K562 (cell line): Measurements from ENCODE around the gene TRIM45. TPM values are rescaled to one million over a fixed set of nuclear protein-coding genes. Genes with fewer than 3 reads are reported as not detected.

Experiments used
- ARID1B ChIP-seq: fragments of 450-650 bp; IDR thresholded peaks from 2 replicates; pipeline ENCODE4 v1.6.1; 2016; ENCODE audit warnings: antibody characterized with exemption, mild to moderate bottlenecking, inconsistent platforms
- CBFA2T2 ChIP-seq: fragments of 450-650 bp; conservative IDR thresholded peaks from 2 replicates; pipeline ENCODE4 v1.6.1; 2017; ENCODE audit warnings: mild to moderate bottlenecking
- CSDE1 ChIP-seq, 2 experiments: fragments of 450-650 bp; IDR thresholded peaks; 2 replicates each; pipeline ENCODE4 v1.6.1; 2016; ENCODE audit warnings: mild to moderate bottlenecking in 1 of 2
- FIP1L1 ChIP-seq: fragments of 200-400 bp; formaldehyde crosslinking; IDR thresholded peaks from 2 replicates; pipeline ENCODE4 v1.6.1; 2018; ENCODE audit warnings: mild to moderate bottlenecking, low read depth, low read length; ENCODE audit not compliant: poor library complexity, severe bottlenecking
- FOXK2 ChIP-seq, 2 experiments: fragments of 450-650 bp; IDR thresholded peaks in 1 of 2; conservative IDR thresholded peaks in 1 of 2; 2 replicates each; pipeline ENCODE4 v1.6.1; 2016; ENCODE audit warnings: low read depth in 2 of 2, mild to moderate bottlenecking in 1 of 2
- KHSRP ChIP-seq: fragments of 450-650 bp; IDR thresholded peaks from 2 replicates; pipeline ENCODE4 v1.6.1; 2017
- LCOR ChIP-seq: sonication (generic); formaldehyde crosslinking; IDR thresholded peaks from 2 replicates; pipeline ENCODE4 v1.8.0; 2022; ENCODE audit warnings: mild to moderate bottlenecking, missing genetic modification reagents
- MAFF ChIP-seq: IDR thresholded peaks from 2 replicates; pipeline ENCODE4 v1.6.1; 2012; ENCODE audit warnings: low read length, improper control_type of control experiment
- MECOM ChIP-seq: fragments of 250-450 bp; sonication (Bioruptor Pico); IDR thresholded peaks from 2 replicates; pipeline ENCODE4 v1.8.0; 2022; ENCODE audit warnings: inconsistent platforms
- MLLT1 ChIP-seq, 2 experiments: fragments of 450-650 bp; IDR thresholded peaks; 2 replicates each; pipeline ENCODE4 v1.6.1; 2016
- NR4A1 ChIP-seq, 2 experiments: fragments of 250-450 bp in 1 of 2; fragments of 450-650 bp in 1 of 2; sonication (Bioruptor Pico) in 1 of 2; IDR thresholded peaks; 2 replicates each; pipeline versions ENCODE4 v1.4.0 to v1.6.1; 2016 to 2020; ENCODE audit warnings: mild to moderate bottlenecking in 2 of 2, missing compliant biosample characterization in 1 of 2, missing genetic modification characterization in 1 of 2, moderate library complexity in 1 of 2
- OTX1 ChIP-seq: fragments of 450-650 bp; formaldehyde crosslinking; IDR thresholded peaks from 2 replicates; pipeline ENCODE4 v1.4.0; 2022; ENCODE audit warnings: mild to moderate bottlenecking
- RREB1 ChIP-seq: fragments of 250-450 bp; sonication (Bioruptor Pico); IDR thresholded peaks from 2 replicates; pipeline ENCODE4 v1.4.0; 2020
- SP2 ChIP-seq: IDR thresholded peaks from 2 replicates; pipeline ENCODE4 v1.6.1; 2011; ENCODE audit warnings: mild to moderate bottlenecking, low read depth, low read length, moderate library complexity; ENCODE audit not compliant: poor library complexity, severe bottlenecking; ENCODE audit errors: extremely low read depth
- ZNF24 ChIP-seq: fragments of 450-650 bp; IDR thresholded peaks from 2 replicates; pipeline ENCODE4 v1.6.1; 2016
- ZNF445 ChIP-seq: fragments of 250-450 bp; sonication (Bioruptor Pico); IDR thresholded peaks from 2 replicates; pipeline ENCODE4 v1.4.0; 2020; ENCODE audit warnings: low read depth, mild to moderate bottlenecking, moderate library complexity
- ZNF551 ChIP-seq: fragments of 250-450 bp; sonication (Bioruptor Pico); IDR thresholded peaks from 2 replicates; pipeline ENCODE4 v1.5.0; 2021; ENCODE audit warnings: mild to moderate bottlenecking, moderate library complexity
- polyA plus RNA-seq, 8 experiments: library from polyadenylated mRNA; depleted of rRNA in 4 of 8; stranded (reverse) in 5 of 8; unstranded in 3 of 8; fragments of >200 nt; fragmentation: Nextera tagmentation in 2 of 8; fragmentation: Illumina TruSeq in 1 of 8; extraction: Ambion mirVana in 2 of 8; extraction: Trizol in 1 of 8; gene quantifications; 2 replicates each; pipeline versions ENCODE4 v1.2.1 to v1.2.3, GENCODE V29; 2011 to 2014; ENCODE audit warnings: inconsistent platforms in 1 of 8, missing spikeins in 1 of 8
- total RNA-seq, 7 experiments: library from RNA; depleted of rRNA in 6 of 7; stranded (reverse); fragments of >200 nt in 6 of 7; fragmentation: Illumina TruSeq in 2 of 7; extraction: Trizol in 2 of 7; gene quantifications; 2 replicates each; pipeline versions ENCODE4 v1.2.1 to v1.2.3, GENCODE V29; 2011 to 2021; ENCODE audit warnings: low replicate concordance in 1 of 7
- TF ChIP-seq, protein P1 (sequence below): sonication (generic); formaldehyde crosslinking; IDR thresholded peaks from 2 replicates; pipeline ENCODE4 v1.8.1; 2023; ENCODE audit warnings: mild to moderate bottlenecking, missing genetic modification reagents
- TF ChIP-seq, protein P2 (sequence below): fragments of 450-650 bp; IDR thresholded peaks from 2 replicates; pipeline ENCODE4 v1.6.1; 2017; ENCODE audit warnings: antibody characterized with exemption

The TRIM45 gene
- total and polyA plus RNA-seq, 9 of the 15 experiments (the other 6 are each of a cell fraction or from before 2014, with no cell fraction given), result 1.9 to 6.2 (median 3.6) TPM

- TF ChIP-seq MLLT1 (IDR thresholded peaks at IDR 0.05), result no peak
- no peak for TF ChIP-seq SP2
- TF ChIP-seq CBFA2T2, result peak; percentile 25; the same call in 1 of the 2 replicates
- TF ChIP-seq OTX1, result no peak
- TF ChIP-seq RREB1 (CRISPR knock-in tag), result no peak
- no peak for TF ChIP-seq LCOR (CRISPR knock-in tag)
- peak; percentile 61; the same call in 1 of the 2 replicates for TF ChIP-seq ARID1B
- TF ChIP-seq KHSRP, result no peak
- no peak for TF ChIP-seq ZNF551 (CRISPR knock-in tag)
- no peak for TF ChIP-seq ZNF445 (CRISPR knock-in tag)
- TF ChIP-seq, protein P1, sequence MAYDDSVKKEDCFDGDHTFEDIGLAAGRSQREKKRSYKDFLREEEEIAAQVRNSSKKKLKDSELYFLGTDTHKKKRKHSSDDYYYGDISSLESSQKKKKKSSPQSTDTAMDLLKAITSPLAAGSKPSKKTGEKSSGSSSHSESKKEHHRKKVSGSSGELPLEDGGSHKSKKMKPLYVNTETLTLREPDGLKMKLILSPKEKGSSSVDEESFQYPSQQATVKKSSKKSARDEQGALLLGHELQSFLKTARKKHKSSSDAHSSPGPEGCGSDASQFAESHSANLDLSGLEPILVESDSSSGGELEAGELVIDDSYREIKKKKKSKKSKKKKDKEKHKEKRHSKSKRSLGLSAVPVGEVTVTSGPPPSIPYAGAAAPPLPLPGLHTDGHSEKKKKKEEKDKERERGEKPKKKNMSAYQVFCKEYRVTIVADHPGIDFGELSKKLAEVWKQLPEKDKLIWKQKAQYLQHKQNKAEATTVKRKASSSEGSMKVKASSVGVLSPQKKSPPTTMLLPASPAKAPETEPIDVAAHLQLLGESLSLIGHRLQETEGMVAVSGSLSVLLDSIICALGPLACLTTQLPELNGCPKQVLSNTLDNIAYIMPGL (CRISPR knock-in tag), result no peak
- peak; percentile 54; the same call in 1 of the 2 replicates for TF ChIP-seq MAFF
- no peak for TF ChIP-seq CSDE1 (IDR thresholded peaks at IDR 0.05)
- TF ChIP-seq ZNF24, result no peak
- TF ChIP-seq FOXK2 (conservative IDR thresholded peaks at IDR 0.05 in 1 of 2, IDR thresholded peaks at IDR 0.05 in 1 of 2; ENCODE audit: low read depth in 2 of 2), result no peak
- no peak for TF ChIP-seq NR4A1 (CRISPR knock-in tag; IDR thresholded peaks at IDR 0.05)
- TF ChIP-seq NR4A1 (tag; IDR thresholded peaks at IDR 0.05), result no peak
- no peak for TF ChIP-seq FIP1L1
- no peak for TF ChIP-seq MECOM
- TF ChIP-seq, protein P2, sequence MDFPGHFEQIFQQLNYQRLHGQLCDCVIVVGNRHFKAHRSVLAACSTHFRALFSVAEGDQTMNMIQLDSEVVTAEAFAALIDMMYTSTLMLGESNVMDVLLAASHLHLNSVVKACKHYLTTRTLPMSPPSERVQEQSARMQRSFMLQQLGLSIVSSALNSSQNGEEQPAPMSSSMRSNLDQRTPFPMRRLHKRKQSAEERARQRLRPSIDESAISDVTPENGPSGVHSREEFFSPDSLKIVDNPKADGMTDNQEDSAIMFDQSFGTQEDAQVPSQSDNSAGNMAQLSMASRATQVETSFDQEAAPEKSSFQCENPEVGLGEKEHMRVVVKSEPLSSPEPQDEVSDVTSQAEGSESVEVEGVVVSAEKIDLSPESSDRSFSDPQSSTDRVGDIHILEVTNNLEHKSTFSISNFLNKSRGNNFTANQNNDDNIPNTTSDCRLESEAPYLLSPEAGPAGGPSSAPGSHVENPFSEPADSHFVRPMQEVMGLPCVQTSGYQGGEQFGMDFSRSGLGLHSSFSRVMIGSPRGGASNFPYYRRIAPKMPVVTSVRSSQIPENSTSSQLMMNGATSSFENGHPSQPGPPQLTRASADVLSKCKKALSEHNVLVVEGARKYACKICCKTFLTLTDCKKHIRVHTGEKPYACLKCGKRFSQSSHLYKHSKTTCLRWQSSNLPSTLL, result no peak
Observed at GRCh38 chr1:117127795-117128194, 6.2 kb upstream of the TRIM45 start (continued).
